HPDE6-E6E7 (cell line): ENCODE measurements around the gene NSRP1.
"Not testable (repeated sequence)": the region's sequence is repeated elsewhere in the genome, so short reads cannot be mapped to it uniquely, and the experiment has no call there.

Source experiments
- DNase-seq: peaks from one replicate; pipeline ENCODE4 v3.0.0; 2011; ENCODE audit warnings: missing footprints; ENCODE audit errors: extremely low spot score

Gene NSRP1

DNA sequence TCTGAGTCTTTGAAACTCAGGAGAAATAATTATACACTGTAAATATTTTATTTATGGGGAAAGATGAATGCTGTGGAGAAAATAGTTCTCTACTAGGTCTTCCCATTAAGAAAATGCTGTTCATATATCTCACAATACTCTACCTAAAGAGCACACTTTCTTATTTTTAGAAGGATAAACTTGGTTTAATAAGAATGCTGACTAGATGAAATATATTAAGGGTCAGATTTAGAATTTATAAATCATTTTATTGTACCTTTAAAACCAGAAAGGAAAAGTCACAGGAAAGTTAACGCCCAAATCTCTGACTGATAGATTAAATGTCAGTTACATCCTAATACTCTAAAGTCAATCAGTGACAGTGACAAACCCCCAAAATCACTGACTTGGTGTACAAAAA is 70.1 kb downstream of the NSRP1 start:
- DNase-seq, result no peak

DNA sequence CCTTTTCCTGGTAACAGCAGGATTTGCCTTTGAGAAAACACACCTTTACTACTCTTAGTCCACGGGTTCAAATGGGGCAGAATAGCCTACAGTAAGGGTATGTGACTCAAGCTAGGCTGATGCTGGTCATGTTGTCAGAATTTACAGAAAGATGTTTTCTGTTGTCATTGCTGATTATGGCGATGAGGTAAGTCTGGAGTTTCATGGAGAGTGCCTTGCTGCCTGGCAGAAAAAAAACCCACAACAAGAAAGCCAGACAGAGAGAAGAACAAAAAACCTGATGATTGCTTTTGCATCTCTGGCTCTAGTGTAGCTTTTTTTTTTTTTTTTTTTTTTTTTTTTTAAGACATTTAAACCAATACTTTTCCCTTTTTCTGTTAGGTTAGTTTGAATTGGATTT is 71.0 kb downstream of the NSRP1 start:
- no peak for DNase-seq

DNA sequence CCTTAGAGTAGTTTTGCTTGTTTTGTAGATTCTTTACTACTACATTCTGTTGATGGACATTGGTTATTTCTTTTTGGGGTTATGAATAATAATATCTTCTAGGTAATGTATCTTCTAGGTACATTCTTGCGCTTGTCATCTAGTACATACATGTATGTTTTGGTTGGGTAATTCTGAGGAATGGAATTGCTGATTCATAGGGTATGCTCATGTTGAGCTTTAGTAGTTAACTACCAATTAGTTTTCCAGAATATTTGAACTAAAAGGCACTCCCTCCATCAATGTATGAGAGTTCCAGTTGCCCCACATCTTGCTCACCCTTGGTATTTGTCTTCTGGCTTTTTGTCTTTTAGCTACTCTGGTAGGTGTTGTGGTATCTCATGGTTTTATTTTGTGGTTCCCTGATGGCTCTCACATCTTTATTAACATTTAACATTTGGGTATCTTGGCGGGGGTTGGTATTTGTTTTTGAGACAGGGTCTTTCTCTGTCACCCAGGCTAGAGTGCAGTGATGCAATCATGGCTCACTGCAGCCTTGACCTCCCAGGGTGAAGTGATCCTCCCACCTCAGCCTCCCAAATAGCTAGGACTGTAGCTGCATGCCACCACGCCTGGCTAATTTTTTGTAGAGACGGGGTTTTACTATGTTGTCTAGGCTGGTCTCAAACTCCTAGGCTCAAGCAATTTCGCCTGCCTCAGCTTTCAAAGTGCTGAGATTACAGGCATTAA is 71.8 kb downstream of the NSRP1 start:
- no peak for DNase-seq

DNA sequence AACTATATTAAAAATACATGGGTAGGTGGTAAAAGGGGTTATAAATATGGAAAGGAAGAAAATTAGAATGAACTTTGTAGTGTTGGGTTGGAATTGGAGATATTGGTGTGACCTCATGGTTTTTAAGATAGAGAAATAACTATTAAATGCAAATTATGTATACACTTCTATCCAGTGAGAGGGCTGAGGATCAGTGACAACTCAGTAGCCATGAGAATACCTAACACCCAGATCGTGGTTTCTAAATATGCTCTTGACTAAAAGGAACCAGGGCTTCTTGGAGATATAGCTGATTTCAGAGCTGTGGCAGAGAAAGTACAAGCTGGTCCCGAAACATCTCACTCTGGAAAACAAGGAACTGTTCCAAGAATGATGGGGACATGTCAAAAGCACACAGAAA is 74.5 kb downstream of the NSRP1 start:
- no peak for DNase-seq

- DNase-seq, result no peak
Observed at GRCh38 chr17:30196504-30196903, 79.9 kb downstream of the NSRP1 start.

DNA sequence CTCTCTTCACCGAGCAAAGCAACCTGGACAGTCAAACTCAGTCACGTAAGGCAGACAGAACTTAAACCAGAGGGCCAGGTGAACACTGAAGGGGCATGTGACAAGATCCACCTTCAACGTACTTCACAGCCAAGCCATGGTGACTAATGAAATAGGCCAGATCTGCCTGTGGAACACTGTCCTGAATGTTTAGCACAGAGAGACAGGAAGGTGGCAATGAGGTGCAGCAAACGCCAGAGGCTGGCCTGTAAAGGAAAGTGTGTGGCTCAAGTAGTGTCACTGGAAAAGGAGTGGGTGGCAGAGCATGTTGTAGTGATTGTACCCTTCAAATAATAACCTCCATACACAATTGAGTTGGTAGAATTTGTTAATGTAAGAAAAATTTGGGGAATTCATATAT is 80.8 kb downstream of the NSRP1 start:
- DNase-seq, result no peak

DNA sequence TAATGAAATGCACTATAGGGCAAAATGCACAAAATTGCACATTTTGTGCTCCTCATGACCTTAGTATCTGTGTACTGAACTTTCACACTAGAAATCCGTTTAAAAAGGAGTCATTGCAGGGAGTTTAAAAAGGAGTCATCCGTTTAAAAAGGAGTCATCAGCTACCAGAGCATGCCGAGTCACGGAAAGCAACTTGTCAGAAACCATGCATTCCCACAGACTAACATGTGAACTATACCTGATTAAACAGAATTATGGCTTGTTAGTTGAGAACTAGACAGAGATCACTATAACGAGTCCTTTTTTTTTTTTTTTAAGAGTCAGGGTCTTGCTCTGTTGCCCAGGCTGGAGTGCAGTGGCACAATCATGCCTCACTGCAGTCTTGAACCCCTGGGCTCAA is 83.0 kb downstream of the NSRP1 start:
- DNase-seq, result no peak

DNA sequence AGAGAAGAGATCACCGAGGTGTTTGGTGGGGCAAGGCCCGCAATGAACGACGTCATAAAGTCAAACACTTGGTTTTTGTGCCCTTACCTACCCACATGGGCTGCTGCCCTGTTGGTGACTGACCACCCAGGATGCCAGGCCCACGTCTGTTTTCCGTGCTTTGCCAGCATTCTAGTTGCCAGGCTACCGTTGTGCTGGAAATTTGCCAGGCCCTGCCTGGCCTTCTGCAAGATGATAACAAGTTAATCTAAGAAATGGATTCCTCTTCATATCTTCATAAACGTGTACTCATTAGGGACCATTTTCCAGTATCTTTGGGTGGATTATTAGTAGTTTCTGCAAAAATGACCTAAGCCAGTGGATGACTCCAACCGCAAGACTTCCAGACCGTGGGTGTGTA is 83.5 kb downstream of the NSRP1 start:
- DNase-seq, result no peak

GRCh38 chr17:30200656-30201055 is 84.0 kb downstream of the NSRP1 start:
- not testable (repeated sequence) for DNase-seq

- no peak for DNase-seq
Observed at GRCh38 chr17:30203471-30203981, 86.9 kb downstream of the NSRP1 start.

DNA sequence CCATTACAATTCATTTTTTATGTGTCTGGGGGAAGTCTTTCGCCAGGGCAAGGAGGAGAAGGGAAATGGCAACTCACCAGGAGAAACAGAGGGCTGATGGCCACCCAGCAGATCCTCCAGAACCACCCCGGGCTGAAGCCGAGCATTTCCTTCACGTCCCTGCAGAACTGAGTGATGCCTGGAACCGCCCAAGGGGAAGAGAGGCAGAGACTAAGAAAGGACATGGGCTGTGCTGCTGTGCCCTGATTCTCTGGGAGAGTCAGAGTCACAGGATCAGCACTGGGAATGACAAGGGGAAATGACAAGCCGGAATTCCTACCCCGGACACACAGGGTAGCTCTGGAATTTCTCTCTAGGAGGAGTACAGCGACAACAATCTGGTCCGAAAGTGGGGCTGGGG is 91.0 kb downstream of the NSRP1 start:
- DNase-seq, result no peak

- no peak for DNase-seq
Observed at GRCh38 chr17:30208214-30208613, 91.6 kb downstream of the NSRP1 start.

GRCh38 chr17:30209930-30210329 is 93.3 kb downstream of the NSRP1 start:
- no peak for DNase-seq

GRCh38 chr17:30210366-30210765 is 93.8 kb downstream of the NSRP1 start:
- no peak for DNase-seq

- DNase-seq, result no peak
Observed at GRCh38 chr17:30210901-30211300, 94.3 kb downstream of the NSRP1 start.

DNA sequence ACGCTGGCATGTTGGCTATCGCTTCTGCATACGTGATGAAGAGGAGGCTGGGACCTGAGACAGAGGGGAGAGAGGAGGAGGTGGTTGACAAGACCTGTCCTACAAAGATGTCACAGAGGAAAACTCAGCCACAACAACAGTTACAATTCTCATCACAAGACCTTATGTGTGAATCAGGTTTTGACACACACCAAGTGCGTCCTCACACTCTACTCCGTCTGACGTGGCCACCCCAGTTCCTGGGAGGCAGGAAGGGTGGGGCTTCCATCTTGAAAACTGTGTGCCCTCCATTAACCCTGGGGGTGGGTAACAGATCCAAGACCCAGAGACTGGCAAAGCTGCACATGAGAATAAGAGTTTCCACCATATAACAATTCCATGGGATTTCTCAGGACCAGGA is 94.8 kb downstream of the NSRP1 start:
- no peak for DNase-seq

- DNase-seq, result no peak
Observed at GRCh38 chr17:30212750-30213149, 96.1 kb downstream of the NSRP1 start.

DNA sequence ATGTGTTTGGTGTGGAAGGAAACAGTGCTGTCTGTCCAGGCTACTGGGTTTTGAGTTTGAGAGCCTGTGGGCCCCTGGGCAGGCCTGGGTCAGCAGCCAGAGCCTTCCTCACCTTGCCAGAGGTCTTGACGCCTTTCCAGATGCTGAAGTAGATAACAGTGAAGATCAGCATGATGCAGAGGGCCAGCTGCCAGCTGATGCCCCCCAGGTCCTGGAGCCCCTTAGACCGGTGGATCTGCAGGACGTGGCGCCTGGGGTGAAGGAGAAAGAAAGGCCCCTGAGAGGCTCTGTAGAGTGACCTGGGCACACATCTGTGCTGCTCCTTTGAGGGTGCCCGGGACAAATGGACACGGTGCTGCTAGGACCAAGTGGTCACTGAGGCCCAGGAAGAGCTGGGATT is 100.4 kb downstream of the NSRP1 start:
- DNase-seq, result no peak

- DNase-seq, result no peak
Observed at GRCh38 chr17:30217746-30218245, 101.2 kb downstream of the NSRP1 start.

DNA sequence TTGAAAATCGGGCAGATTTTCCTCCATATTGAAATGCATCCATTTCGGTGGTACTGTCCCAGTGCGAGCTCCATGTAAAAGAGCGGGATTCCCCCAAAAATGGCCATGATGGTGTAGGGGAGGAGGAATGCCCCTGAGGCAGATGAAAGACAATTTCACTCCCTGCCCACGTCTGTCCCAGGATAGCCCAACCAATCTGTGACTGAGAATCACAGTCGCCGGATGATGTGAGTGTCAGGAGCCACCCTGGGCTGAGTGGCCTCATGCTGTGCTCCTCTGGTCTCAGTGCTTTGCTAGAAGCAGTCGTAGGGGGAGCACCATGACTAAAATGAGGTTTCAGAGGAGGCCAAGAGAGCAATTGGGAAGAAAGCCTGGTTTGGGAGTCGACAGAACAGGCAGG is 102.2 kb downstream of the NSRP1 start:
- DNase-seq, result no peak

- no peak for DNase-seq
Observed at GRCh38 chr17:30219315-30219714, 102.7 kb downstream of the NSRP1 start.

GRCh38 chr17:30219833-30220232 is 103.2 kb downstream of the NSRP1 start:
- DNase-seq, result no peak

DNA sequence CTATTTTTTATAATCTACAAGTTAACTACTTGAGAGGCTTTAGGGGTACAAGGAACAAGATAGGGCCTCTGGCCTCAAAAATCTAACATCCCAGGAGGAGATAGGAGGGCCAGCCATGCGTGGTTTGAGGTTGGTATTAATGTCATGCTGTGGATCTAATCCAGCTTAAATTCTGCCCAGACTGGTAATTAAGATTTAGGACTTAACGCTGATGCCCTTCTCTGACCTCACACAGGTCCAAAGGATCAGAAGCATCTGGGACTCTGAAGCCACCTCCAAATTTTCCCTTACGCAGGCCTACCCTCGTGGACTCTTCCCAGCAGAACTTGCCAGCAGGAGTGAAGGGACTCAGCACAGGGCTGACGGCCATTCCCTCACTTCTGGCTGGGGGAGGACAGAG is 103.8 kb downstream of the NSRP1 start:
- DNase-seq, result no peak

- DNase-seq, result no peak
Observed at GRCh38 chr17:30221346-30221745, 104.7 kb downstream of the NSRP1 start.
